Fibroblast of the aortic adventitia (primary cell): ENCODE results near the gene COL16A1. TPM values are rescaled to one million over a fixed set of nuclear protein-coding genes. Genes with fewer than 3 reads are reported as not detected.
A peak's percentile ranks its signal among the peaks of the same experiment; 100 is the strongest.

Experiments
- DNase-seq: peaks from one replicate; pipeline ENCODE4 v3.0.0-alpha.2; 2010; ENCODE audit warnings: low read depth
- H3K4me3 ChIP-seq: 2 replicates; pipeline ENCODE4 v1.5.1; 2011; ENCODE audit warnings: low read depth, mild to moderate bottlenecking, control low read depth, low read length, moderate library complexity
- total RNA-seq: library from RNA; depleted of rRNA; stranded (reverse); fragments of >200 nt; gene quantifications from 2 replicates; pipeline ENCODE4 v1.2.3, GENCODE V29; 2012; ENCODE audit warnings: low replicate concordance
- TF ChIP-seq, protein P1 (sequence below): IDR thresholded peaks from 2 replicates; pipeline ENCODE4 v1.5.1; 2011; ENCODE audit warnings: mild to moderate bottlenecking, low read length, control low read depth, inconsistent platforms; ENCODE audit not compliant: insufficient read depth

Gene COL16A1
- total RNA-seq, 1 donor, result 133 TPM

DNA sequence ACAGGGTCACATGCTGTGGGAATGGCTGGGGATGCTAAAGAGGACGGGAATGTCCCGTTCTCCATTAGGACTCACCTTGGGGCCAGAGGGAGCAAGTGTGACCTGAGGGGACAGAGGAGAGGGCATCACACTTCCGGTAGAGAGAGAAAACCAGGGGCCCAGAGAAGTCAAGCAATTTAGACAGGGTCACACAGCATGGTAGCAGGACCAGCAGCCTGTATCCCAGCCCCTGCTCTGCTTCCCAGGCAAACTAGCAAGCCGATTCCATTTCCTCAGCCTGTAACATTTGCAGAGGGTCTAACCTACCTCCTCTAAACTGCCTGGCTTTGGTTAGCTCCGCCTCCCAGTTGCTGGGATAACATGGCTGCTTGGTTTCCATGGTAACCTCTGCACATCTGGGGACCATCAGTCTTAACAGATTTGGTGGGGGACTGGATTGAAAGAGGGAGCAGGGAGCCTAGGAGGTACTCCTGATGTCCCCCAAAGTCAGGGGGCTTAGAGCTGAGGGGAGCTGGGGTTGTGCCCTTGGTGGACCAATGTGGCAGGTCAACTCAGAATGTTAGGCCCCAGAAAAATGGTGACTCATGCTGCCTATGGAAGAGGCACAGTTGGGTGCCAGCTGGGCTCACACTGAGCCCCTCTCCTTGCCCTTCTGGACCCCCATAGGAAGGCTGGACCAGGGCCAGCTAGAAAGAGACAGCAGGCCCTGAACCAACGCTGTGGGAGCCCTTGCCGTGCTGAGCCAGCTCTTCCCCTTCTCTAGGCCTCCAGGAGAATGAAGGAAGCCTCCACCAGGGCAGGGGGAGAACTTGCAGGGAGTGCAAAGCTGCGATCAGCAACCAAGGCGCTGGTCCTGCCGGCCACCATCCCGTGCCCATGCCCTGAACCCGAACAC lies 9.5 kb downstream of the COL16A1 start:
- TF ChIP-seq, protein P1, sequence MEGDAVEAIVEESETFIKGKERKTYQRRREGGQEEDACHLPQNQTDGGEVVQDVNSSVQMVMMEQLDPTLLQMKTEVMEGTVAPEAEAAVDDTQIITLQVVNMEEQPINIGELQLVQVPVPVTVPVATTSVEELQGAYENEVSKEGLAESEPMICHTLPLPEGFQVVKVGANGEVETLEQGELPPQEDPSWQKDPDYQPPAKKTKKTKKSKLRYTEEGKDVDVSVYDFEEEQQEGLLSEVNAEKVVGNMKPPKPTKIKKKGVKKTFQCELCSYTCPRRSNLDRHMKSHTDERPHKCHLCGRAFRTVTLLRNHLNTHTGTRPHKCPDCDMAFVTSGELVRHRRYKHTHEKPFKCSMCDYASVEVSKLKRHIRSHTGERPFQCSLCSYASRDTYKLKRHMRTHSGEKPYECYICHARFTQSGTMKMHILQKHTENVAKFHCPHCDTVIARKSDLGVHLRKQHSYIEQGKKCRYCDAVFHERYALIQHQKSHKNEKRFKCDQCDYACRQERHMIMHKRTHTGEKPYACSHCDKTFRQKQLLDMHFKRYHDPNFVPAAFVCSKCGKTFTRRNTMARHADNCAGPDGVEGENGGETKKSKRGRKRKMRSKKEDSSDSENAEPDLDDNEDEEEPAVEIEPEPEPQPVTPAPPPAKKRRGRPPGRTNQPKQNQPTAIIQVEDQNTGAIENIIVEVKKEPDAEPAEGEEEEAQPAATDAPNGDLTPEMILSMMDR, result no peak
- no peak for DNase-seq
- no peak overlapping the region for H3K4me3 ChIP-seq

DNA sequence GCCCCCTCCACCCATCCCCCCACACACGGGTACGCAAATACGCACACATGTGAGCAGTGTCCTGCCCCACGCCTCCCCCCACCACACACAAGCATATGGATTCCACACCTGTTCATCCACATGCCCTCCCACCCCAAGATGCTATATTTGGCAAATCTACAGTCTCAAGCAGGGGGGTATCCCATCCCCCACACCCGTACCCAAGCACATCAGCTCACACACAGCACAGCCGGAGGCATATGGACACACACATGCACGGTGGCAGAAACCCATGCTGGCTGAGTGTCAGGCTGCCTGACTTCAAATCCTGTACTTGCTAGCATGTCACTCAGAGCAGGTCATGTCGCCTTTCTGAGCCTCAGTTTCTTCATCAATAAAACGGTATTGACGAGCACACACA lies 10.6 kb downstream of the COL16A1 start:
- no peak for DNase-seq
- TF ChIP-seq, protein P1, result no peak
- H3K4me3 ChIP-seq, result no peak overlapping the region

DNA sequence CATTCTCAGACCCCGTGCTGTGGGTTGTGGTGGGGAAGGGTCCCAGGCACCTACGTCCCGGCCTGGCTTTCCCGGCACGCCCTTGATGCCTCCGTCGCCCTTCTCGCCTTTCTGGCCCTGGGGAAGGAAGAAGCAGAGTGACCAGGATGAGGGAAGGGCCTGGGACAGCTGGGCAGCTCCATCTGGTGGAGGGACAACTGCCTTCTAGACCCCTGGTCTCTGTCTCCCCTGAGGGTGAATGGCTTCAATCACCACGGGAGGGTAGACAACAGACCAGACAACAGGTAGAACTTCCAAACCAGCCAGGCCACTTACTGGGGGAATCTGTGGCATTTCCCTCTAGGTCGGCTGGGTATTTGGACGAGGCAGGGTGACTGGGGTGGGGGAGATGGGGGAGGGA lies 11.9 kb downstream of the COL16A1 start:
- TF ChIP-seq, protein P1, result no peak
- no peak for DNase-seq
- no peak overlapping the region for H3K4me3 ChIP-seq

DNA sequence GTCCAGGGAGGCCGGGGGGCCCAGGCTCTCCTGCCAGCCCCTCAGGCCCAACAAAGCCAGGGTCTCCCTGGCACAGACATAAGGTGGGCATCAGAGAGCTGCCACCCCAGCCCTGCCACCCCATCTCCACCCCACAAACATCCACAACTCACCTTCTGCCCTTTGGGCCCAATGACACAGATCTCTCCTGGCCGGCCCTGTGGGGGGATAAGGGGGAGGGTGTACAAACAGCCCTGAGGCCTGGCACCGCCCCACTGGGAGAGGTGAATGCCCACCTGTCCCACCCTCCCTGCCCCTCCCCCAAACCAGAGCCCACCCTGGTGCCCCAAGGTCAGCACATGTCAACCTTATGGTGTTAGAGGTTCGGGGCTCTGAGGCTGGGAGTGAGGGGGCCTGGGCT lies 12.4 kb downstream of the COL16A1 start:
- no peak for DNase-seq
- no peak overlapping the region for H3K4me3 ChIP-seq
- TF ChIP-seq, protein P1, result no peak

DNA sequence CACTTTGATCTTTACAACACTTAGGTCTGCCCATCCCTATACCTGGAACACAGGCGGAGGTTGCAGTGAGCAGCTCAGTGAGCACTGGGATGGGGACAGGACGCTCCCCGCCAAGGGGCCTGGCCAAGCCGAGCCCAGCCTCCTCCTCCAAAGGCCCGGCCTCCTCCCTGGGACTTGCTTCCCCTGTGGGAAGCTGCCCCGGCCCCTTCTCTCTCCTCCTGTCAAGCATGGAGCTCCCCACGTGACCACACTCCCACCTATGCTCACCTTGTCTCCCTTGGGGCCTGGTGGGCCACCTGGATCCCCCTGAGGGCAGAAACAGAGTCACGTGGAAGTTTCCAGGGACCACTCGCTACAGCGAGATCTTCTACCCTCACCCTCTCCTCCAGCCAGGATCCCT lies 12.9 kb downstream of the COL16A1 start:
- TF ChIP-seq, protein P1, result no peak
- DNase-seq, result no peak

DNA sequence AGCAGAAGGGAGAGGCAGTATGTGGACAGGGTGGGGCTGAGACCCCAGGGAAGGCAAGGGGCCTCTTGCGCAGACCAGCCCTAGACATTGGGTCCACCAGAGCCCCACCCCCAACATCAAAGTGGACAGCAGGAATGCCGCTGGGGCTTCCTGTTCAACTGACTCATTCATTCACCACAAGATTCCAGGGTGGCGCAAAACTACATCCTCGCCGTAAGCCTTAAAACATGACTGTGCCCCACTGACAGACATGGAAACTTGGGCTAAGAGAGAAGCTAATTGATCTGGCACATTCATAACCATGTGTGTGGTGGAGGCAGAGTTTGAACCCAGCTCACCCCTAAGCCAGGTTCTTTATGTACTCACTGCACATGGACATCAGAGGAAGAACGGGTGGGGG lies 14.0 kb downstream of the COL16A1 start:
- no peak overlapping the region for H3K4me3 ChIP-seq

More for the DNA sequence above, 12.9 kb downstream of the COL16A1 start:
- no peak overlapping the region for H3K4me3 ChIP-seq

More for the DNA sequence above, 14.0 kb downstream of the COL16A1 start:
- DNase-seq, result peak; percentile 93
- TF ChIP-seq, protein P1, result no peak
